DND-41 (cell line): ENCODE data around the gene CDK17.

ENCODE experiments used
- EZH2 ChIP-seq: IDR thresholded peaks from 3 replicates; pipeline ENCODE4 v1.6.1; 2012; ENCODE audit warnings: borderline replicate concordance, low read depth, mild to moderate bottlenecking, moderate library complexity, low read length, inconsistent platforms; ENCODE audit not compliant: severe bottlenecking
- TF ChIP-seq, protein P1 (sequence below): IDR thresholded peaks from 2 replicates; pipeline ENCODE4 v1.5.1; 2012; ENCODE audit warnings: borderline replicate concordance, low read length, moderate library complexity, mild to moderate bottlenecking; ENCODE audit not compliant: poor library complexity, severe bottlenecking; ENCODE audit errors: extremely low read depth

- TF ChIP-seq, protein P1, sequence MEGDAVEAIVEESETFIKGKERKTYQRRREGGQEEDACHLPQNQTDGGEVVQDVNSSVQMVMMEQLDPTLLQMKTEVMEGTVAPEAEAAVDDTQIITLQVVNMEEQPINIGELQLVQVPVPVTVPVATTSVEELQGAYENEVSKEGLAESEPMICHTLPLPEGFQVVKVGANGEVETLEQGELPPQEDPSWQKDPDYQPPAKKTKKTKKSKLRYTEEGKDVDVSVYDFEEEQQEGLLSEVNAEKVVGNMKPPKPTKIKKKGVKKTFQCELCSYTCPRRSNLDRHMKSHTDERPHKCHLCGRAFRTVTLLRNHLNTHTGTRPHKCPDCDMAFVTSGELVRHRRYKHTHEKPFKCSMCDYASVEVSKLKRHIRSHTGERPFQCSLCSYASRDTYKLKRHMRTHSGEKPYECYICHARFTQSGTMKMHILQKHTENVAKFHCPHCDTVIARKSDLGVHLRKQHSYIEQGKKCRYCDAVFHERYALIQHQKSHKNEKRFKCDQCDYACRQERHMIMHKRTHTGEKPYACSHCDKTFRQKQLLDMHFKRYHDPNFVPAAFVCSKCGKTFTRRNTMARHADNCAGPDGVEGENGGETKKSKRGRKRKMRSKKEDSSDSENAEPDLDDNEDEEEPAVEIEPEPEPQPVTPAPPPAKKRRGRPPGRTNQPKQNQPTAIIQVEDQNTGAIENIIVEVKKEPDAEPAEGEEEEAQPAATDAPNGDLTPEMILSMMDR: no peak
- no peak for TF ChIP-seq EZH2
These were observed 91.4 kb downstream of the CDK17 start for GRCh38 chr12:96308881-96309280.
